A549 treated with RU486 at 1 μM for 4 hours (cell line): ENCODE data around the gene PIK3R6. TPM values are rescaled to one million over a fixed set of nuclear protein-coding genes. Genes with fewer than 3 reads are reported as not detected.

Experiments used
- total RNA-seq: library from RNA; stranded (reverse); fragments of 200-300 nt; extraction: Qiagen RNA extraction; gene quantifications from 5 replicates; pipeline ENCODE4 v1.2.3, GENCODE V29; 2022; ENCODE audit warnings: low read depth

The PIK3R6 gene, protein sequence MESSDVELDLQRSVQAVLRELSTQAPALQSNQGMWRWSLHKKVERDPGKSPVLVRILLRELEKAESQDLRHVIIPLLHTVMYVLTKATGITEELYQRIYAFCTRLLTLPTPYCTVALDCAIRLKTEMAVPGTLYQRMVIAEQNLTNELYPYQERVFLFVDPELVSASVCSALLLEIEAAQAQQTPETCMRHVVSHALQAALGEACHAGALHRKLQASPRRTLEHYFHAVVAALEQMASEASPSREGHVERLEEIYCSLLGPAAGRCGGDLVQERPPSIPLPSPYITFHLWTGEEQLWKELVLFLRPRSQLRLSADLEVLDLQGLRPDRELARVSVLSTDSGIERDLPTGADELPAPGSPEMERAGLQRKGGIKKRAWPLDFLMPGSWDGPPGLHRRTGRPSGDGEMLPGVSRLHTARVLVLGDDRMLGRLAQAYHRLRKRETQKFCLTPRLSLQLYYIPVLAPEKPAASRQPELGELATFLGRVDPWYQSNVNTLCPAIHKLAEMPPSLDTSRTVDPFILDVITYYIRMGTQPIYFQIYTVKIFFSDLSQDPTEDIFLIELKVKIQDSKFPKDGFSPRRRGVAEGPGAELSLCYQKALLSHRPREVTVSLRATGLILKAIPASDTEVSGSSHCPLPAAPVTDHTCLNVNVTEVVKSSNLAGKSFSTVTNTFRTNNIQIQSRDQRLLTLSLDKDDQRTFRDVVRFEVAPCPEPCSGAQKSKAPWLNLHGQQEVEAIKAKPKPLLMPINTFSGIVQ
- total RNA-seq, result not detected in 5 replicates

DNA sequence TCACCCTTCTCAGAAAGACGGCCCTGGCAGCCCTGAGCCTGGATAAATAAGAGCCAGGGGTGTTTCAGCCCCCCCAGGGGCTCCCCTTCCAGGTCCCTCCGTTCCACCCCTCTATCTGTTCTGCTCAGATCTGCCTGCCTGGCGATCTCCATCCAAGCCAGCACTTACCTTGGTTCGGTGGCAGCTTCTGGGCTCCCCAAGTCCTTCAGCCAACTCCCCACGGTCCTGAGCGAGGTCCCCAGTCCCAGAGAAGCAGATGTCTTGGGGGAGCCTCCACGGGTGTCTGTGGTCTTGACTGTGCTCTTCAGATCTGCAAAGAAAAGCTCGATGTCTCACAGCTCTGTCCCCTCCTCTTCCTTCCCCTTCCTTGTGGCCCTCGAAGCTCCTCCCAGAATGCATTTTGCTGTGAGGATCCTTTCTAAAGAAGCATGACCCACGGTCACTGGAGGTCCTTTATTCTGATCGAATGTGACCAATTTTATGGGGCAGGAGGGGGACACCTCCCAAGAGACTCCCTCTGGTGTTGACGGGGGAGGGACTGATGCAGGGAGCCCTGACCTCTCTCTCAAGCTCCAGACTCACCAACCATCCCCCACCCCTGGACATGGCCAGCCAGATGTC, at the start of gene PIK3R6:
Gene PIK3R6 (minus strand): TSS at position 314 of the 621 bp plus-strand sequence. CDS start 17,880 bp downstream, outside the sequence.

DNA sequence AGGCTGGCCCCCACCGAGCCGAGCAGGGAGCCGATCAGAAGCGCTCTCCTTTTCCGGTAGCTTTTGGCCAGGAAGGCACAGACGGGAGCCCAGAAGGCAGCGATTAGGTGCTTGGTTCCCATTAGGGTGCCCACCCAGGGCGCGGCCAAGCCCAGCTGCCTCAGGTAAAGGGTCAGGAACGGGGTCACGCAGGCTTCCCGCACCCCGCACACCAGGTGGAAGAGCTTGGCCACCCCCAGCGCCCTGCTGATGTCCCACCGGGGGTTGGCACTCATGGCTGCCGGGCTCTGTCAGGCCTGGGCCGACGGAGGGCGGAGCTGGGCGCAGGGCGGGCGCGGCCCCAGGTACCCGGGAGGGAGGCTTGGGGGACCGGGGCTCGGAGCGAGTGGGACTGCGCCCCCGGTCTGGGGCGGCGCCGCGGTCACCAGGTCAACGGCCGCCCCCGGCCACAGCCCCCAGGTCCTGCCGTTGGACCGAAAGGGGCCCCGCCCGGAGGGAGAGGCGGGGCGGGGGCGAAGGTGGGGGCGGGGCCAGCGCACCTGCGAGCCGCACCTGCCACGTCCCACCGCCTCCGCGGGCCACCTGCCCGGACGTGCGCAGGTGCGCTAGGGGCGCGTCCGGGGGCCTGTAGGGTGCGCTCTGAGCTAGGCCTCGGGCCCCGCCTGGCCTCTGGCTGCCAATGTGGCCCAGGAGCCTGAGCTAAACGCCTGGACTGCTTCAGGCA, 68.5 kb downstream of the PIK3R6 start, which contains the start of gene MFSD6L:
Gene MFSD6L (minus strand): TSS at position 520 of the 724 bp plus-strand sequence. CDS start 245 bp downstream, at position 275.

DNA sequence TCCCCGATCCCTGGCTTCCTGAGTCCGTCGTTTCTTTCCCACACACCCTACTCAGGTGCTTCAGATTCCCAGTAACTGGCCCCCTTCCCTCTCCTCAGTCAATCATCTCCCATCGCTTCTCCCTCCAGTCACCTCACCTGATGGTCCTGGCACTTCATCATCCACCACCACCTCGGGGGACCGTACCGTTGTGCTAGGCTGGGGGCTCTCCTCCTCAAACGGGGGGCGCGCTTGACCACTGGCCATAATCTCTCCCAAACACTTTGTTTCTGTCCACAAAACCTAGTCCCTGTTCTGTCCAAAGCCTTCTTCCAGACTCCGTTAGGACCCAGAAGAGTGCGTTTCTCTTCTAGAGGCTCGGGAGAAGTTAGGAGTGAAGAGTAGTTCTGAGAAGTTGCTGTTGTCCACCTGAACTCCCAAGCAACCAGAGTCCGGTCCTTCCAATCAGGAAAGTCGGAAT, 109.3 kb downstream of the PIK3R6 start, which contains the start of gene SPDYE4:
Gene SPDYE4 (minus strand): TSS at position 410 of the 460 bp plus-strand sequence. CDS start 164 bp downstream, at position 246.

Other genes with a start within 250 kb of the PIK3R6 start
- 18.4 to 25.6 TPM (median 21.3 TPM) in 5 replicates for gene MYH10, start 236.9 kb downstream of the PIK3R6 start, total RNA-seq
- gene CCDC42, start 122.8 kb downstream of the PIK3R6 start, total RNA-seq, result not detected in 5 replicates
- not detected in 5 replicates for gene SPDYE4, start 109.1 kb downstream of the PIK3R6 start, total RNA-seq
- gene MFSD6L, start 68.3 kb downstream of the PIK3R6 start, total RNA-seq, result not detected in 5 replicates
- gene PIK3R5, start 98.0 kb upstream of the PIK3R6 start, total RNA-seq, result 0.25 TPM in 1 of 5 replicates, not detected in the others
- 0.33 to 0.53 TPM (median 0.42 TPM) in 5 replicates for gene NTN1, start 153.8 kb upstream of the PIK3R6 start, total RNA-seq